Activated CD8-positive, alpha-beta memory T cell treated with anti-CD3 and anti-CD28 coated beads, Interleukin-2, amount 50 U/mL, for 48 hours (primary cell): ENCODE measurements around the gene DOK3.
A peak's percentile ranks its signal among the peaks of the same experiment; 100 is the strongest.
"Not testable (repeated sequence)": the region's sequence is repeated elsewhere in the genome, so short reads cannot be mapped to it uniquely, and the experiment has no call there.

Source experiments
- DNase-seq: peaks from one replicate; pipeline ENCODE4 v3.0.0-alpha.2; 2020

Gene DOK3

GRCh38 chr5:177534433-177534832 is 24.8 kb upstream of the DOK3 start:
- DNase-seq: not testable (repeated sequence)

GRCh38 chr5:177531209-177531940 is 21.7 kb upstream of the DOK3 start:
- DNase-seq: no peak

- no peak for DNase-seq
Measured at GRCh38 chr5:177530638-177531037, 21.0 kb upstream of the DOK3 start.

- no peak for DNase-seq
Measured at GRCh38 chr5:177529247-177530203, 19.9 kb upstream of the DOK3 start.

GRCh38 chr5:177528631-177529030 is 19.0 kb upstream of the DOK3 start:
- DNase-seq: no peak

GRCh38 chr5:177527595-177527994 is 18.0 kb upstream of the DOK3 start:
- DNase-seq: no peak

- no peak for DNase-seq
Measured at GRCh38 chr5:177526791-177527190, 17.2 kb upstream of the DOK3 start.

- no peak for DNase-seq
Measured at GRCh38 chr5:177526191-177526590, 16.6 kb upstream of the DOK3 start.

GRCh38 chr5:177524941-177525655 is 15.5 kb upstream of the DOK3 start:
- DNase-seq: peak; percentile 46

- DNase-seq: peak; percentile 47
Measured at GRCh38 chr5:177524539-177524900, 14.9 kb upstream of the DOK3 start.

- DNase-seq: no peak
Measured at GRCh38 chr5:177523711-177524538, 14.3 kb upstream of the DOK3 start.

- DNase-seq: no peak
Measured at GRCh38 chr5:177520916-177521513, 11.4 kb upstream of the DOK3 start.

GRCh38 chr5:177520271-177520670 is 10.6 kb upstream of the DOK3 start:
- DNase-seq: no peak

GRCh38 chr5:177519463-177520235 is 10.0 kb upstream of the DOK3 start:
- DNase-seq: no peak

- DNase-seq: peak; percentile 97
Measured at GRCh38 chr5:177516601-177517568, 7.3 kb upstream of the DOK3 start, which contains the start of gene DDX41. Gene DDX41 (minus strand): TSS chr5:177516961. CDS start chr5:177516945, 16 bp downstream.

GRCh38 chr5:177515580-177515979 is 6.0 kb upstream of the DOK3 start:
- DNase-seq: no peak

- no peak for DNase-seq
Measured at GRCh38 chr5:177514541-177514940, 4.9 kb upstream of the DOK3 start.

GRCh38 chr5:177513500-177513899 is 3.9 kb upstream of the DOK3 start:
- DNase-seq: no peak

- no peak for DNase-seq
Measured at GRCh38 chr5:177512736-177513380, 3.2 kb upstream of the DOK3 start.
